ENCODE results near the gene CLASP1.

CLASP1 gene

GRCh38 chr2:121362226-121362625 is 287.0 kb downstream of the CLASP1 start:
- CTCF ChIA-PET, result interaction anchor here (0.6 to 1.3 kb wide), 2 partner anchors 10 to 267 kb away, joined by 3 to 7 read pairs; no protein-coding TSS in a partner anchor
- H3K9me3 ChIP-seq (ENCODE audit: control extremely low read depth in 1 of 5, control insufficient read depth in 4 of 5, insufficient read depth in 2 of 5, low read depth in 1 of 5, low read length in 4 of 5), result no peaks in the 10 kb centered on the region
- H3K27me3 ChIP-seq (replicated peaks in 2 of 5; ENCODE audit: control insufficient read depth in 4 of 5, insufficient read depth in 5 of 5, low read length in 4 of 5), result no peaks in the 10 kb centered on the region
- no peaks in the 10 kb centered on the region for H3K4me1 ChIP-seq (ENCODE audit: control extremely low read depth in 1 of 4, control insufficient read depth in 4 of 4, insufficient read depth in 4 of 4, low read length in 3 of 4)
- H3K27ac ChIP-seq (ENCODE audit: insufficient read depth in 1 of 2, low read depth in 1 of 2, low read length in 2 of 2, poor library complexity in 1 of 2, severe bottlenecking in 2 of 2), result no peak overlapping the region
- no peak overlapping the region for H3K4me3 ChIP-seq (ENCODE audit: control insufficient read depth in 1 of 7, extremely low read depth in 1 of 7, insufficient read depth in 4 of 7, low read depth in 2 of 7, low read length in 6 of 7)
- H3K36me3 ChIP-seq (ENCODE audit: control insufficient read depth in 4 of 4, insufficient read depth in 4 of 4, low read length in 3 of 4), result peaks cover 13 to 70% (median 49%) of the 10 kb centered on the region in 4 experiments
- POLR2A ChIA-PET, result interaction anchor here (0.5 to 0.6 kb wide), 2 partner anchors 51 to 135 kb away, joined by 3 to 4 read pairs; no protein-coding TSS in a partner anchor
- DNase-seq, result no peak
- 100% methylated on average over 1 of the region's 1 CpG for WGBS (ENCODE audit: insufficient coverage)

DNA sequence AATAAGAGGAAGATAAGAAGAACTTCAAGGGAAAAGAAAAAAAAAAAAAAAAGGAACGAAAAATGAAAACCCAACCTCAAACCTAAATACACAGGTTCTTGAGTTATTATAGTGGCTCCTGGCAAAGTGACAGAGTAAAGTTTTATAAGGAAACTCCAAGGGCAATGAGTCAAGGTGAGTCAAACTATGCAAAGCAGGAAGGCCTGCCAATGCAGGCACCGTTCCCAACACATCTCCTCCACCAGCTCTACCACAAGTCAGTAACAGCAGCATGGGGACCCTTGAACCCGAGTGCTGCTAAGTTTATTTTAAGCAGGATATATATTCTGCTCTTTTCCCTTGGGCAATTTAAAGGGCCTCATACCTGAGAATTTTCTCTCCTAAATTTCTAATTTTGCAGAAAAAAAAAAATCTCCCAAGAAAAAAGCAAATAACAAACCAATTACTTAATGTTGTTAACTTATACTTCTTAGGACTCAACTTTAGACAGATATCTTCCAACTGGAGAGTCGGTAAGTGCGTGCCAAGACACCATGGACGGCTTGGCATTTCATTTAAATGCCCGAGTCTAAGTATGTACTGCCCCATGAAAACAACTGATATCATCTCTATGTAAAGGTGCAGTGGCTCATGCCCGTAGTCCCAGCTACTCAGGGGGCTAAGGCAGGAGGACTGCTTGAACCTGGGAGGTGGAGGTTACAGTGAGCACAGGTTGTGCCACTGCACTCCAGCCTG is 288.5 kb downstream of the CLASP1 start:
- Histone ChIP-seq H3K27ac (ENCODE audit: insufficient read depth in 1 of 2, low read depth in 1 of 2, low read length in 2 of 2, poor library complexity in 1 of 2, severe bottlenecking in 2 of 2) (no peak overlapping the region), H3K9me3 (ENCODE audit: control extremely low read depth in 1 of 5, control insufficient read depth in 4 of 5, insufficient read depth in 2 of 5, low read depth in 1 of 5, low read length in 4 of 5) (no peaks in the 10 kb centered on the region), H3K27me3 (replicated peaks in 2 of 5; ENCODE audit: control insufficient read depth in 4 of 5, insufficient read depth in 5 of 5, low read length in 4 of 5) (no peaks in the 10 kb centered on the region), H3K36me3 (ENCODE audit: control insufficient read depth in 4 of 4, insufficient read depth in 4 of 4, low read length in 3 of 4) (peaks cover 13 to 65% (median 44%) of the 10 kb centered on the region in 4 experiments), H3K4me3 (ENCODE audit: control insufficient read depth in 1 of 7, extremely low read depth in 1 of 7, insufficient read depth in 4 of 7, low read depth in 2 of 7, low read length in 6 of 7) (no peak overlapping the region), H3K4me1 (ENCODE audit: control extremely low read depth in 1 of 4, control insufficient read depth in 4 of 4, insufficient read depth in 4 of 4, low read length in 3 of 4) (no peaks in the 10 kb centered on the region)
- ChIA-PET POLR2A (no interaction called here), CTCF (interaction anchor here (1.0 to 8.3 kb wide), 4 partner anchors 20 to 281 kb away, joined by 3 to 96 read pairs (median 3); no protein-coding TSS in a partner anchor)
- no peak for DNase-seq
- 97% methylated on average over 7 of the region's 8 CpGs for WGBS (ENCODE audit: insufficient coverage)

DNA sequence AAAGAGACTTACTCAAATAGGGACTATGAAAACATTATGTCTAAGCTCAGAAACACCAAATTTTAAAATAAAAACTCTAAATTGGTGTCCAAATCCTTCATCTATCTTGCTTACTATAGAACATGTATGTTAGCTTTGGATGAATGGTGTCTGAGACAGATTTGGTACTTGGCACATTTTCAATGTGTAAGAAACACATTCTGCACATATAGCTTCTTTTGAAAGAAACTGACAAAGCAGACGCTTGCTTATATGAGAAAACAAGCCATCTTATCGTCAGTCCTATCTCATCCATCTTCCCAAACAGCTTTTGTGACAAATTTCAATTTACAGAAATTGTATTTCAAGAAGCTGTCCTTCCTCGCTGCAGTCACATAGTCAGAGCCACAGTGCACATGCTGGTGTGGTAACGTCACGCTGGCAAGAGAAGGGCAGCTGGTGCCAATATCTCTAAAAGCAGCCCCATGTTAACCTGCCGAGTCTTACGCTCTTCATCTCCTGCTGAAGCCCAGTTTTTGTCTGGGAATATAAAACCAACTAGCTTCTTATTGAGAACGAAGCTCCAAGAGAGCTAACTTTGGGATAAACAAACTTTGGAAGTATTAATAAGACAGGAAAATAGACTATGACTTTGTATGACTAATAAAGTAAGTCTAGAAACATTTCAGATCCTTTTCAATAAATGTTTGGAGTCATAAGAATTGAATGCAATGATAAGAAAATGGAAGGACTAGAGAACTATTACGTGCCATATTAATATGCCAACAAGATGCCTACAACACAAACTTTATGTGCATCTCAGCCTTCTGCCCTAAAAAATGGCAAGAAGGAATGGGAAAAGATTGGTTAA is 289.3 kb downstream of the CLASP1 start:
- DNase-seq, result no peak
- Histone ChIP-seq H3K9me3 (ENCODE audit: control extremely low read depth in 1 of 5, control insufficient read depth in 4 of 5, insufficient read depth in 2 of 5, low read depth in 1 of 5, low read length in 4 of 5) (no peaks in the 10 kb centered on the region), H3K36me3 (ENCODE audit: control insufficient read depth in 4 of 4, insufficient read depth in 4 of 4, low read length in 3 of 4) (peaks cover 13 to 60% (median 39%) of the 10 kb centered on the region in 4 experiments), H3K4me3 (ENCODE audit: control insufficient read depth in 1 of 7, extremely low read depth in 1 of 7, insufficient read depth in 4 of 7, low read depth in 2 of 7, low read length in 6 of 7) (no peak overlapping the region), H3K27ac (ENCODE audit: insufficient read depth in 1 of 2, low read depth in 1 of 2, low read length in 2 of 2, poor library complexity in 1 of 2, severe bottlenecking in 2 of 2) (no peak overlapping the region), H3K27me3 (replicated peaks in 2 of 5; ENCODE audit: control insufficient read depth in 4 of 5, insufficient read depth in 5 of 5, low read length in 4 of 5) (no peaks in the 10 kb centered on the region), H3K4me1 (ENCODE audit: control extremely low read depth in 1 of 4, control insufficient read depth in 4 of 4, insufficient read depth in 4 of 4, low read length in 3 of 4) (no peaks in the 10 kb centered on the region)
- CTCF ChIA-PET, result interaction anchor here (1.0 to 8.3 kb wide), 8 partner anchors 8 to 281 kb away, joined by 3 to 96 read pairs (median 4); no protein-coding TSS in a partner anchor
- POLR2A ChIA-PET, result no interaction called here
- WGBS (ENCODE audit: insufficient coverage), result 93% methylated on average over 5 of the region's 9 CpGs

DNA sequence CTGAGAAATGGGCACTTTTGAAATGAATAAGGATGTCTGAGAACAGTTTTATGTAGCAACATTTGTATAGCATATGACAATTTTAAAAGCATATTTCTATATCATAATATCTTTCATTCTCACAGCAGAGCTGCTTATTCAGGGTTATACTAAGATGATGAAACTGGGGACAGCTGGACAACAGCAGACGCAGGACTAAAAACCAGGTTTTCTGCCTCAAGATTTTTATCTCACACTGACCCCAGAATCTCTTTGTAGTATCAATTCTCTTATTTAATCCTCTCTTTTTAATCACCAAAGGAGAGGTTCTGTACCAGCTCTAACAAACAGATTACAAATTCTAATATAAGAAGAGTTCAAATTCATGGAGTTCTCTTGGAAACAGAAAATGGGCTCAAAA is 290.1 kb downstream of the CLASP1 start:
- ChIA-PET CTCF (interaction anchor here (0.6 to 8.3 kb wide), 7 partner anchors 9 to 280 kb away, joined by 3 to 96 read pairs (median 4); no protein-coding TSS in a partner anchor), POLR2A (no interaction called here)
- H3K36me3 ChIP-seq (ENCODE audit: control insufficient read depth in 4 of 4, insufficient read depth in 4 of 4, low read length in 3 of 4), result peaks cover 14 to 63% (median 42%) of the 10 kb centered on the region in 4 experiments
- WGBS (ENCODE audit: insufficient coverage), result no CpG with 5 or more reads among the region's 1 CpG
- no peaks in the 10 kb centered on the region for H3K9me3 ChIP-seq (ENCODE audit: control extremely low read depth in 1 of 5, control insufficient read depth in 4 of 5, insufficient read depth in 2 of 5, low read depth in 1 of 5, low read length in 4 of 5)
- H3K27ac ChIP-seq (ENCODE audit: insufficient read depth in 1 of 2, low read depth in 1 of 2, low read length in 2 of 2, poor library complexity in 1 of 2, severe bottlenecking in 2 of 2), result no peak overlapping the region
- H3K4me1 ChIP-seq (ENCODE audit: control extremely low read depth in 1 of 4, control insufficient read depth in 4 of 4, insufficient read depth in 4 of 4, low read length in 3 of 4), result no peaks in the 10 kb centered on the region
- no peaks in the 10 kb centered on the region for H3K27me3 ChIP-seq (replicated peaks in 2 of 5; ENCODE audit: control insufficient read depth in 4 of 5, insufficient read depth in 5 of 5, low read length in 4 of 5)
- DNase-seq, result no peak
- no peak overlapping the region for H3K4me3 ChIP-seq (ENCODE audit: control insufficient read depth in 1 of 7, extremely low read depth in 1 of 7, insufficient read depth in 4 of 7, low read depth in 2 of 7, low read length in 6 of 7)

DNA sequence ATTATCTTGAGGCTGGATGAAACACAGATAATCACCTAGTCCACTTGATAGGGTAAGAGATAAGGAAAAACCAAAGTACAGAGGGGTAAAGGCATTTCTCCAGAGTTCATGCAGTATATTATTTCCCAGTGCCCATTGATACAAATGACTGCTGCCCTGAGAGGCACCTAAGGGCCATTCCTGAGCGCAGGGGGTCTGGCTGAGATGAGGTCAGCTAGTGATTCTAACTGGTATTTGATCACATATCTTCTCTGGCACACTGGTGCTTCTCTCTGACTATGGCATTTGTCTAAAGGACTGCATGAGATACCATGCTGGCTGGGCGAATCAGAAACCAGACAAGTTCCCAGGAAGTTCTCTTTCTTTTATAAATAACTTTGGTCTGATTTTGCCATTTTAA is 291.0 kb downstream of the CLASP1 start:
- no peak for DNase-seq
- ChIA-PET CTCF (interaction anchor here (1.6 to 8.3 kb wide), 6 partner anchors 8 to 279 kb away, joined by 7 to 96 read pairs (median 32); no protein-coding TSS in a partner anchor), POLR2A (no interaction called here)
- peaks cover 16 to 63% (median 40%) of the 10 kb centered on the region in 4 experiments for H3K36me3 ChIP-seq (ENCODE audit: control insufficient read depth in 4 of 4, insufficient read depth in 4 of 4, low read length in 3 of 4)
- 100% methylated on average over 1 of the region's 2 CpGs for WGBS (ENCODE audit: insufficient coverage)
- H3K27ac ChIP-seq (ENCODE audit: insufficient read depth in 1 of 2, low read depth in 1 of 2, low read length in 2 of 2, poor library complexity in 1 of 2, severe bottlenecking in 2 of 2), result no peak overlapping the region
- no peak overlapping the region for H3K4me3 ChIP-seq (ENCODE audit: control insufficient read depth in 1 of 7, extremely low read depth in 1 of 7, insufficient read depth in 4 of 7, low read depth in 2 of 7, low read length in 6 of 7)
- no peaks in the 10 kb centered on the region for H3K27me3 ChIP-seq (replicated peaks in 2 of 5; ENCODE audit: control insufficient read depth in 4 of 5, insufficient read depth in 5 of 5, low read length in 4 of 5)
- H3K4me1 ChIP-seq (ENCODE audit: control extremely low read depth in 1 of 4, control insufficient read depth in 4 of 4, insufficient read depth in 4 of 4, low read length in 3 of 4), result no peaks in the 10 kb centered on the region
- no peaks in the 10 kb centered on the region for H3K9me3 ChIP-seq (ENCODE audit: control extremely low read depth in 1 of 5, control insufficient read depth in 4 of 5, insufficient read depth in 2 of 5, low read depth in 1 of 5, low read length in 4 of 5)

- Histone ChIP-seq H3K4me3 (ENCODE audit: control insufficient read depth in 1 of 7, extremely low read depth in 1 of 7, insufficient read depth in 4 of 7, low read depth in 2 of 7, low read length in 6 of 7) (no peak overlapping the region), H3K9me3 (ENCODE audit: control extremely low read depth in 1 of 5, control insufficient read depth in 4 of 5, insufficient read depth in 2 of 5, low read depth in 1 of 5, low read length in 4 of 5) (no peaks in the 10 kb centered on the region), H3K27me3 (replicated peaks in 2 of 5; ENCODE audit: control insufficient read depth in 4 of 5, insufficient read depth in 5 of 5, low read length in 4 of 5) (no peaks in the 10 kb centered on the region), H3K36me3 (ENCODE audit: control insufficient read depth in 4 of 4, insufficient read depth in 4 of 4, low read length in 3 of 4) (peaks cover 8 to 62% (median 41%) of the 10 kb centered on the region in 4 experiments), H3K4me1 (ENCODE audit: control extremely low read depth in 1 of 4, control insufficient read depth in 4 of 4, insufficient read depth in 4 of 4, low read length in 3 of 4) (no peaks in the 10 kb centered on the region), H3K27ac (ENCODE audit: insufficient read depth in 1 of 2, low read depth in 1 of 2, low read length in 2 of 2, poor library complexity in 1 of 2, severe bottlenecking in 2 of 2) (no peak overlapping the region)
- ChIA-PET POLR2A (interaction anchor here (0.7 kb wide), 1 partner anchor 99 kb away, joined by 3 read pairs; no protein-coding TSS in a partner anchor), CTCF (interaction anchor here (0.6 to 8.3 kb wide), 21 partner anchors 8 to 320 kb away, joined by 3 to 96 read pairs (median 4); no protein-coding TSS in a partner anchor)
- DNase-seq, result peak; percentile 63 to 83 (median 75)
- WGBS (ENCODE audit: insufficient coverage), result 24% methylated on average over 7 of the region's 9 CpGs
These were observed 293.1 kb downstream of the CLASP1 start for GRCh38 chr2:121356058-121356640.
